Prostate gland (tissue), 2 donors: ENCODE measurements around the gene TMUB1.

Experiments
- POLR2A ChIP-seq: fragments of 450-650 bp; IDR thresholded peaks from one replicate; pipeline ENCODE4 v1.6.1; 2016; ENCODE audit warnings: antibody characterized with exemption, mild to moderate bottlenecking
- POLR2AphosphoS5 ChIP-seq: sonication (generic); formaldehyde crosslinking; IDR thresholded peaks from one replicate; pipeline ENCODE4 v1.6.1; 2017; ENCODE audit warnings: antibody characterized with exemption
- TF ChIP-seq, protein P1 (sequence below), 4 experiments: fragments of 200-600 bp in 2 of 4; fragments of 450-650 bp in 2 of 4; sonication (generic) in 2 of 4; IDR thresholded peaks; 1 replicate in 3 of 4; 2 replicates in 1 of 4; pipeline ENCODE4 v1.5.1; 2016 to 2019; ENCODE audit warnings: antibody characterized with exemption in 4 of 4, mild to moderate bottlenecking in 2 of 4, moderate library complexity in 2 of 4

DNA sequence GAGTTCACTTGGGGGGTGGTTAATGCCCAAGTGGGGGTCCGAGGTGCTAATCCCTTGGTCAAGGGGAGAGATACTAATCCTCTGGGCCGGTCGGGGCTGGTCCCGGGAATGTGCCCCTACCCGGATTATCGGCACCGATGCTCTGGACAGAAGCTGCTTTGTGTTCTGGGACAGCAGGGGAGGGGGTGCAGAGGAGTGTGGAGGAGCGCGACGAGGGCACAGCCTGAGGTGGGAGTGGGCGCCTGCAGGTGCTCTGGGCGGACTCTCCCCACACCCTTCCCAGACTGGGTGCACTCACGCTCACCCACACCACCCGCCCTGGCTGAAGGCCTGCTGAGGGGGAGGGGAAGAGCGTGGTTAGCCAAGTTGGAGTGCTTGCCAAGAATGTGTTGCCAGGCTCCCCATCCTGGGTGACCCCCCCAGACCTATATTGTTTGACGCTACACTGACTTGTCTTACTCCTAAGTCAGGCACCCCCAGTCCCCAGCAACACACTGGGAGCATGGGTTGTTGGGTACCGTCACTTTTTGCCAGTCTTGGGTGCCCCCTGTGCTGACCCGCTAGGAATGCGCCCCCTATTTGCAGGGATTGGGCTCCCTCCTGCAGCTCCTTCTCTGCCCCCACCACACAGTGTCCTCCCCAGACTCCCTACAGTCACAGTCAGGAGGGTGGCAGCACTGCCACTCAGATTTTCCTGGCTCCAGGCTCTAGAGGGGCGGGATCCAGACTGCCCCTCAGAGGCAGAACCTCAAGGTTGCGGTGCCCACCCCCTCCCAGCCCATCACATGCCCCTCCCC is 22.7 kb downstream of the TMUB1 start:
- TF ChIP-seq, protein P1, sequence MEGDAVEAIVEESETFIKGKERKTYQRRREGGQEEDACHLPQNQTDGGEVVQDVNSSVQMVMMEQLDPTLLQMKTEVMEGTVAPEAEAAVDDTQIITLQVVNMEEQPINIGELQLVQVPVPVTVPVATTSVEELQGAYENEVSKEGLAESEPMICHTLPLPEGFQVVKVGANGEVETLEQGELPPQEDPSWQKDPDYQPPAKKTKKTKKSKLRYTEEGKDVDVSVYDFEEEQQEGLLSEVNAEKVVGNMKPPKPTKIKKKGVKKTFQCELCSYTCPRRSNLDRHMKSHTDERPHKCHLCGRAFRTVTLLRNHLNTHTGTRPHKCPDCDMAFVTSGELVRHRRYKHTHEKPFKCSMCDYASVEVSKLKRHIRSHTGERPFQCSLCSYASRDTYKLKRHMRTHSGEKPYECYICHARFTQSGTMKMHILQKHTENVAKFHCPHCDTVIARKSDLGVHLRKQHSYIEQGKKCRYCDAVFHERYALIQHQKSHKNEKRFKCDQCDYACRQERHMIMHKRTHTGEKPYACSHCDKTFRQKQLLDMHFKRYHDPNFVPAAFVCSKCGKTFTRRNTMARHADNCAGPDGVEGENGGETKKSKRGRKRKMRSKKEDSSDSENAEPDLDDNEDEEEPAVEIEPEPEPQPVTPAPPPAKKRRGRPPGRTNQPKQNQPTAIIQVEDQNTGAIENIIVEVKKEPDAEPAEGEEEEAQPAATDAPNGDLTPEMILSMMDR (IDR thresholded peaks at IDR 0.05), result no peak
- TF ChIP-seq POLR2A (no peak), POLR2AphosphoS5 (peak; percentile 14)
